ENCODE measurements around the gene ADAP1. TPM values are rescaled to one million over a fixed set of nuclear protein-coding genes. Genes with fewer than 3 reads are reported as not detected.
"Not testable (repeated sequence)": the region's sequence is repeated elsewhere in the genome, so short reads cannot be mapped to it uniquely, and the experiment has no call there.

The ADAP1 gene
- total and polyA plus RNA-seq, 2 donors, result 6.2 to 9.4 TPM

DNA sequence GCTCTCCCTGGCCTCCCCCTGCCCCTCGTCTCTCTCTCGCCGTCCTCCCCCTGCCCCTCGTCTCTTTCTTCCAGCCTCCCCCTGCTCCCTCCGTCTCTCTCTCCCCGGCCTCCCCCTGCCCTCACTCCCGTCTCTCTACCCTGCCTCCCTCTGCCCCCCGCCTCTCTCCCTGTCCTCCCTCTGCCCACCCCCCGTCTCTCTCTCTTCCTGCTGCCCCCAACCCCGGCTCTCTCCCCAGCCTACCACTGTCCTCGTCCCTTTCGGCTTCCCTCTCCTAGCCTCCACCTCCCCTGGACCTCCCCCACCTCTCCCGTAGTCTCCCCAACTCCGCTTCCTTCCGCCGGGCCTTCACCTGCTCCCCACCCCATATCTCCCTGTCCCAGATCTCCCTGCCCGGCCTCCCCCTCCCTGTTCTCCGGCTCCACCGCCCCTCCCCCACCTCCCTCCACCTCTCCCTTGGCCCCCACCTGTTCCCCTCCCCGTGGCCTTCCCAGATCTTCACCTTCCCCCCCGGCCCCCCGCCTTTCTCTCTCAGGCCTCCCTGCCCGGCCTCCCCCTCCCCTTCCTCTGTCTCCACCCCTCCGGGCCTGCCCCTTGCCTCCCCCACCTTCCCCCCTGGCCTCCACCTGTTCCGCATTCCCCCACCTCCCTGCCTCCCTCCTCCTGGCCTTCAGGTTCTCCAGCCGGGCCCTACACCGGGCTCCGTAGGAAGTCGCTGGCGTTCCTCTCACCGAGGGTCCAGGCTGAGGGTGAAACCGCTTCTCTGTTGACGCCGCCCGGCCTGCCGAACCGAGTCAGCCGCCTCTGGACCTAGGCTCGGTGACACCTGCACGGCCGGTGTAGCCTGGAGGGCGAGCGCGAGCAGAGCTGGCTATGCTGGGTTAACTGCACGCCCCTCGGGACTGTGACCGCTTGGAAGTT is 76.9 kb downstream of the ADAP1 start:
- Histone ChIP-seq H3K36me3 (ENCODE audit: control insufficient read depth in 2 of 2, insufficient read depth in 2 of 2, low read length in 1 of 2) (peaks cover 15 to 16% of the 10 kb centered on the region in 2 donors), H3K27ac (ENCODE audit: low read depth in 1 of 2, low read length in 1 of 2) (peak overlapping the region; percentile 55 to 76), H3K4me3 (ENCODE audit: low read length in 2 of 2) (peak overlapping the region; percentile 79 to 94), H3K9me3 (ENCODE audit: control insufficient read depth in 2 of 2, insufficient read depth in 1 of 2, low read length in 1 of 2) (no peaks in the 10 kb centered on the region), H3K4me1 (ENCODE audit: control insufficient read depth in 2 of 2, insufficient read depth in 2 of 2, low read length in 2 of 2) (peaks cover 7 to 20% of the 10 kb centered on the region in 2 donors), H3K27me3 (ENCODE audit: control insufficient read depth in 2 of 2, insufficient read depth in 1 of 2, low read length in 1 of 2) (no peaks in the 10 kb centered on the region)
- peak in 2 of 9 donors; percentile 13 to 31 for DNase-seq (ENCODE audit: low read depth in 6 of 9, low spot score in 9 of 9)
- 16% methylated on average over 47 of the region's 47 CpGs for WGBS

DNA sequence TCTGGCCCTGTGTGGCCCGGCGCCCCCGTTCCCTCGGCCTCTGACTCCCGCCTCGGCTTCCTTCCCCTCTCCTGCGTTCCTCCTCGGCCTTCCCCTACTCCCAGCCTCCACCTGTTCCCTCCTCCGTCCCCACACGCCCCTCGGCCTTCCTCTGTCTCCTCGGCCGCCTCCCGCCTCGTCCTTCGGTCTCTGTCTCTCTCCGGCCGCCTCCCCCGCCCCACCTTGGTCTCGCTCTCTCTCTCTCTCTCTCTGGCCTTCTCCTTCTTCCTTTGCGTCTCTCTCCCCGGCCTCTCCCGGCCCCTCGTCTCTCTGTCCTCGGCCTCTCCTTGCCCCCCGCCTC is 77.5 kb downstream of the ADAP1 start:
- H3K4me3 ChIP-seq (ENCODE audit: low read length in 2 of 2), result peak overlapping the region; percentile 79 to 94
- H3K36me3 ChIP-seq (ENCODE audit: control insufficient read depth in 2 of 2, insufficient read depth in 2 of 2, low read length in 1 of 2), result peaks cover 14 to 23% of the 10 kb centered on the region in 2 donors
- peak in 2 of 9 donors; percentile 22 to 32 for DNase-seq (ENCODE audit: low read depth in 6 of 9, low spot score in 9 of 9)
- H3K27ac ChIP-seq (ENCODE audit: low read depth in 1 of 2, low read length in 1 of 2), result peak overlapping the region; percentile 75 to 76
- H3K9me3 ChIP-seq (ENCODE audit: control insufficient read depth in 2 of 2, insufficient read depth in 1 of 2, low read length in 1 of 2), result no peaks in the 10 kb centered on the region
- H3K27me3 ChIP-seq (ENCODE audit: control insufficient read depth in 2 of 2, insufficient read depth in 1 of 2, low read length in 1 of 2), result no peaks in the 10 kb centered on the region
- H3K4me1 ChIP-seq (ENCODE audit: control insufficient read depth in 2 of 2, insufficient read depth in 2 of 2, low read length in 2 of 2), result peaks cover 7 to 20% of the 10 kb centered on the region in 2 donors
- 2% methylated on average over 26 of the region's 26 CpGs for WGBS

DNA sequence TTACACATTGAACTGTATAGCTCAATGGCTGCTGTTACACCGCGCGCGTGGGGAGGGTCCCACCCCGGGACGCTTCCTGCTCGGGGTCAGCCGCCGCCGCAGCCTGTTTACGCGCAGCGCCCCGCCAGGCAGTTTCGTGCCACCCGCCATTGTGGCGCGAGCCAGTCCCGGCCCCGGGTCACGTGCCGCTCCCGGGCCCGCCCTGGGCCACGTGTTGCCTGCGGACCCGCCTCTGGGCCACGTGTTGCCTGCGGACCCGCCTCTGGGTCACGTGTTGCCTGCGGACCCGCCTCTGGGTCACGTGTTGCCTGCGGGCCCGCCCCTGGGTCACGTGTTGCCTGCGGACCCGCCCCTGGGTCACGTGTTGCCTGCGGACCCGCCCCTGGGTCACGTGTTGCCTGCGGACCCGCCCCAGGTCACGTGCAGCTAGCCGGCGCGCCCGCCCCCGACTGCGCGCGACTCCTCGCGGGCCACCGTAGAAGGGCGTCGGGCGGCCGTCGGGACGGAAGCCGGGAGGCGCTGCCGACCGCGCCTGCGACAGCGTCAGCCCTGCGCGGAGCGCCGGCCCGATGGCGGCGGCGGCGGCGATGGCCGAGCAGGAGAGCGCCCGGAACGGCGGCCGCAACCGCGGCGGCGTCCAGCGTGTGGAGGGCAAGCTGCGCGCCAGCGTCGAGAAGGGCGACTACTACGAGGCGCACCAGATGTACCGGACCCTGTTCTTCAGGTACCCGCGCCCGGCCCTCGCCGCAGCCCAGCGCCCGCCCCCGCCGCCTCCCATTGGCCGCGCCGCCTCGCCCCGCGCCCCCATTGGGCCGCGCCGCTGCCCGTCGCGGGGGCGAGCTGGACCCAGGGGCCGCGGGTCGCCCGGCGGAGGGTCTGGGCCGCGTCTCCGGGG is 78.2 kb downstream of the ADAP1 start, which contains the start of gene GET4:
Gene GET4 (plus strand): TSS at position 478 of the 895 bp plus-strand sequence. CDS start 92 bp downstream, at position 570.
- Histone ChIP-seq H3K36me3 (ENCODE audit: control insufficient read depth in 2 of 2, insufficient read depth in 2 of 2, low read length in 1 of 2) (peaks cover 12 to 23% of the 10 kb centered on the region in 2 donors), H3K27me3 (ENCODE audit: control insufficient read depth in 2 of 2, insufficient read depth in 1 of 2, low read length in 1 of 2) (no peaks in the 10 kb centered on the region), H3K9me3 (ENCODE audit: control insufficient read depth in 2 of 2, insufficient read depth in 1 of 2, low read length in 1 of 2) (no peaks in the 10 kb centered on the region), H3K4me3 (ENCODE audit: low read length in 2 of 2) (peak within 1 kb of the TSS; percentile 79 to 94), H3K27ac (ENCODE audit: low read depth in 1 of 2, low read length in 1 of 2) (peak within 1 kb of the TSS; percentile 75 to 78), H3K4me1 (ENCODE audit: control insufficient read depth in 2 of 2, insufficient read depth in 2 of 2, low read length in 2 of 2) (peaks cover 7 to 20% of the 10 kb centered on the region in 2 donors)
- WGBS, result under 1% methylated on average over 129 of the region's 129 CpGs
- DNase-seq (ENCODE audit: low read depth in 6 of 9, low spot score in 9 of 9), result peak; percentile 74 to 97 (median 89)

DNA sequence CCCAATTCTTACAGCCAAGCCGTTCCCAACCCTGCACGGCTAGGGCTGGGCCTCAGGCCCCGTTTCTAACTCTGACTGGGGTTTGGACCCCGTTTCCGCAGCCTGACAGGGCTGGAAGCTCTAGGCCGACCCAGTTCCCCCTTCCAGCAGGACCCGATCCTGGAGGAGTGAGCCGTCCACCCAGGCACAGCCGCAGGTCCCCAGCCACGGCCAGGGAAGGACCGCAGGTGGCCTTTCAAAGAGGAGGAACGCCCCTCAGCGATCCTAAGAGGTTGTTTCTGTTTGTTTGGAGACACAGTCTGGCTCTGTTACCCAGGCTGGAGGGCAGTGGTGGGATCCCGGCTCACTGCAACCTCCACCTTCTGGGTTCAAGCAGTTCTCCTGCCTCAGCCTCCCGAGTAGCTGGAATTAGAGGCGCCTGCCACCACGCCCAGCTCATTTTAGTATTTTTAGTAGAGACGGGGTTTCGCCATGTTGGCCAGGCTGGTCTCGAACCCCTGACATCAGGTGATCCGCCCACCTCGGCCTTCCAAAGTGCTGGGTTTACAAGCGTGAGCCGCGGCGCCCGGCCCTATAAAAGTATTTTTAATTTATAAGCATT is 78.9 kb downstream of the ADAP1 start:
- peak overlapping the region; percentile 40 to 41 for H3K4me3 ChIP-seq (ENCODE audit: low read length in 2 of 2)
- peaks cover 13 to 23% of the 10 kb centered on the region in 2 donors for H3K36me3 ChIP-seq (ENCODE audit: control insufficient read depth in 2 of 2, insufficient read depth in 2 of 2, low read length in 1 of 2)
- no peaks in the 10 kb centered on the region for H3K27me3 ChIP-seq (ENCODE audit: control insufficient read depth in 2 of 2, insufficient read depth in 1 of 2, low read length in 1 of 2)
- H3K9me3 ChIP-seq (ENCODE audit: control insufficient read depth in 2 of 2, insufficient read depth in 1 of 2, low read length in 1 of 2), result no peaks in the 10 kb centered on the region
- peak in 1 of 9 donors; percentile 7 for DNase-seq (ENCODE audit: low read depth in 6 of 9, low spot score in 9 of 9)
- WGBS, result 86% methylated on average over 27 of the region's 27 CpGs
- H3K27ac ChIP-seq (ENCODE audit: low read depth in 1 of 2, low read length in 1 of 2), result peak overlapping the region; percentile 46 to 78
- H3K4me1 ChIP-seq (ENCODE audit: control insufficient read depth in 2 of 2, insufficient read depth in 2 of 2, low read length in 2 of 2), result peaks cover 7 to 20% of the 10 kb centered on the region in 2 donors

DNA sequence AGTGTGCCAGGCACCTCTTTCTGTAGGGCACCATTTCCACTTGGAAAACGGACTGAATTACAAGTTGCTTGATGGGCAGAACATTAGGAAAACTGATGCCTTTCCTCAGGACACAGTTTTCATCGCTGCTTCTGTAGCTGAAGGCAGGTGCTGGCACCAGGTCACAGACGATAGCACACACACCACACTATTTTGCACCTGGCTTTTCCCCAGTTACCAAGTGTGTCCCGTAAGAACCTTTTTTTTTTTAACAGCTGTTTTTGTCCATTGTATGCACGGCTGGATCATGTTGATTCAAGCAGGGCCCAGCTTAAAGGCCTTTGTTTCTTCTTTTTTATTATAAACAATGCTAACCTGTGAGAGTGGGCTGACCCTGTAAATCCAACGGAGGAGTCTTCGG is 79.4 kb downstream of the ADAP1 start:
- no peak overlapping the region for H3K4me3 ChIP-seq (ENCODE audit: low read length in 2 of 2)
- H3K9me3 ChIP-seq (ENCODE audit: control insufficient read depth in 2 of 2, insufficient read depth in 1 of 2, low read length in 1 of 2), result no peaks in the 10 kb centered on the region
- H3K36me3 ChIP-seq (ENCODE audit: control insufficient read depth in 2 of 2, insufficient read depth in 2 of 2, low read length in 1 of 2), result peaks cover 14 to 23% of the 10 kb centered on the region in 2 donors
- H3K27ac ChIP-seq (ENCODE audit: low read depth in 1 of 2, low read length in 1 of 2), result no peak overlapping the region
- no peak for DNase-seq (ENCODE audit: low read depth in 6 of 9, low spot score in 9 of 9)
- 95% methylated on average over 7 of the region's 7 CpGs for WGBS
- peaks cover 7 to 20% of the 10 kb centered on the region in 2 donors for H3K4me1 ChIP-seq (ENCODE audit: control insufficient read depth in 2 of 2, insufficient read depth in 2 of 2, low read length in 2 of 2)
- H3K27me3 ChIP-seq (ENCODE audit: control insufficient read depth in 2 of 2, insufficient read depth in 1 of 2, low read length in 1 of 2), result no peaks in the 10 kb centered on the region

DNA sequence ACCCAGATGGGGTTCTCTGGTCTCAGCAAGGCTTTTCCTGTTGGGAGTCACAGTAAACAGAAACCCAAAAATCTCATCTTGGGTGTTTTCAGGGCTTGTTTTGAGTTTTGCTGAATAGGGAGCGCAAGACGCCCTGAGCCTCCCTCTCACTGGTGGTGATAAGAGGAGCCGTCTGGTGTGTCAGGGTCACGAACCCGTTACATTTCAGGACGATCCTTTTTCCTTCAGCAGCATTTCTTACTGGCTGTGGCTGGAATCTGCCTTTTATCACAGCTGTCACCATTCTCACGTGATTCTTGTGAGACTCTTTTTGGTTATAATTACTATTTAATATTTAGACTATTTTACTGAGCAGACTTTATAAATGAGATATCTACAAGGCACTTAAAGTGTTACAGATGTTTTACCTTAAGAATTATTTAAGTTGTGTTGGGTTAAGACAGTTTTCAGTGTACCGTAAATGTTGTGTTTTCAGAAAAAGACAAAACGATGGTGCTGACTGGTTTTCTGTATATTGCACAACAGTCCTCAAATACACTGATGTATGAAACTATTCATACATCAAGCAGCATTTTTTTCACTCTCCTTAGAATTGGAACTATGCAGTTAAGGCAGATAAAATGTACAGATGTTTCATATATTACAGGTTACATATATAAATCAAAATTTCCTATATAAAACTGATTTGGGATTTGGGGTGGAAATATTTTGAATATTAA is 80.3 kb downstream of the ADAP1 start:
- peaks cover 18 to 25% of the 10 kb centered on the region in 2 donors for H3K36me3 ChIP-seq (ENCODE audit: control insufficient read depth in 2 of 2, insufficient read depth in 2 of 2, low read length in 1 of 2)
- no peak overlapping the region for H3K4me3 ChIP-seq (ENCODE audit: low read length in 2 of 2)
- H3K4me1 ChIP-seq (ENCODE audit: control insufficient read depth in 2 of 2, insufficient read depth in 2 of 2, low read length in 2 of 2), result peaks cover 7 to 19% of the 10 kb centered on the region in 2 donors
- no peak overlapping the region for H3K27ac ChIP-seq (ENCODE audit: low read depth in 1 of 2, low read length in 1 of 2)
- no peak for DNase-seq (ENCODE audit: low read depth in 6 of 9, low spot score in 9 of 9)
- no peaks in the 10 kb centered on the region for H3K27me3 ChIP-seq (ENCODE audit: control insufficient read depth in 2 of 2, insufficient read depth in 1 of 2, low read length in 1 of 2)
- H3K9me3 ChIP-seq (ENCODE audit: control insufficient read depth in 2 of 2, insufficient read depth in 1 of 2, low read length in 1 of 2), result no peaks in the 10 kb centered on the region
- WGBS, result 96% methylated on average over 9 of the region's 9 CpGs

DNA sequence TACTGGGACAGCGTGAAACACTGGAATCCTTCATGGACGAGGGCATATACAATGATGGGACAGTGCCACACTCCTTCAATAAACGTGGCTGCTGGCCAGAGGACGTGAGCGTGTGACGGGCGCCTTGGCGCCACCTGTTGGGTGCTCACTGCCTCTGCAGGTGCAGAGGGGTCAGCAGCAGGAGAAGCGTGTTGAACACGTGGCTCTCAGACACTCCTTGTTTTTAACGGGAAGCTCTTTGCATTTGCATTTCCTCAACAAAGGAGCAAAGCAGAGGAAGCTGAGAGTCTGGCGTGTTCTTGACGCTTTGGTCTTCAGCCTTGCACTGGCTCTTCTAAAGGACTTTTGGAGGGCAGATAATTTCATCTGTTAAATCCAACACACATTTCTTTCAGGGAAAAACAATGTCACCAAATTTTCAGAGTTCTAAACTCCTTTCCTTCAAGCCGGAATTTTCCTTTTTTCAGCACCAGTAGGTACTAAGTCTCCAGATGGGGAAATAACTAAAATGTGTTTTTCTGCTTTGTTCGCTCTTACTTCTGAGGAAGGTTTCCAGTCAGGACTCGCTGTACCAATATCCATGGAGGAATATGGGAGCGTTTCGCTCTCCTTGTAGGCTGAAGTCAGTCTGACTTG is 81.0 kb downstream of the ADAP1 start:
- WGBS, result 39% methylated on average over 18 of the region's 18 CpGs
- peaks cover 17 to 23% of the 10 kb centered on the region in 2 donors for H3K36me3 ChIP-seq (ENCODE audit: control insufficient read depth in 2 of 2, insufficient read depth in 2 of 2, low read length in 1 of 2)
- no peaks in the 10 kb centered on the region for H3K9me3 ChIP-seq (ENCODE audit: control insufficient read depth in 2 of 2, insufficient read depth in 1 of 2, low read length in 1 of 2)
- peaks cover 7 to 16% of the 10 kb centered on the region in 2 donors for H3K4me1 ChIP-seq (ENCODE audit: control insufficient read depth in 2 of 2, insufficient read depth in 2 of 2, low read length in 2 of 2)
- H3K27ac ChIP-seq (ENCODE audit: low read depth in 1 of 2, low read length in 1 of 2), result no peak overlapping the region
- no peak overlapping the region for H3K4me3 ChIP-seq (ENCODE audit: low read length in 2 of 2)
- DNase-seq (ENCODE audit: low read depth in 6 of 9, low spot score in 9 of 9), result peak in 8 of 9 donors; percentile 31 to 76 (median 54)
- H3K27me3 ChIP-seq (ENCODE audit: control insufficient read depth in 2 of 2, insufficient read depth in 1 of 2, low read length in 1 of 2), result no peaks in the 10 kb centered on the region

DNA sequence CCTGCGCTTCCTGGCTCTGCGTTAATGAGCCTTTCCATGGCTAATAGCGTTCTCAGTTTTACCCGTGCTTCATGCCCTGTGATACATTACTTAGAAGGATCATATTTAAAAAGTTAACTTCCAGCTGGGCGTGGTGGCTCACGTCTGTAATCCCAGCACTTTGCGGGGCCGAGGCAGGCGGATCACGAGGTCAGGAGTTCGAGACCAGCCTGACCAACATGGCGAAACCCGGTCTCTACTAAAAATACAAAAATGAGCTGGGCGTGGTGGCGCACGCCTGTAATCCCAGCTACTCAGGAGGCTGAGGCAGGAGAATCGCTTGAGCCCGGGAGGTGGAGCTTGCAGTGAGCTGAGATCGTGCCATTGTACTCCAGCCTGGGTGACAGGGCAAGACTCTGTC is 81.8 kb downstream of the ADAP1 start:
- not testable (repeated sequence) for H3K27ac ChIP-seq (ENCODE audit: low read depth in 1 of 2, low read length in 1 of 2); H3K27me3 ChIP-seq (ENCODE audit: control insufficient read depth in 2 of 2, insufficient read depth in 1 of 2, low read length in 1 of 2); DNase-seq (ENCODE audit: low read depth in 6 of 9, low spot score in 9 of 9); H3K4me3 ChIP-seq (ENCODE audit: low read length in 2 of 2); H3K9me3 ChIP-seq (ENCODE audit: control insufficient read depth in 2 of 2, insufficient read depth in 1 of 2, low read length in 1 of 2)
- peaks cover 24 to 28% of the 10 kb centered on the region in 2 donors for H3K36me3 ChIP-seq (ENCODE audit: control insufficient read depth in 2 of 2, insufficient read depth in 2 of 2, low read length in 1 of 2)
- WGBS, result 95% methylated on average over 19 of the region's 19 CpGs
- peaks cover 0 to 11% of the 10 kb centered on the region in 2 donors for H3K4me1 ChIP-seq (ENCODE audit: control insufficient read depth in 2 of 2, insufficient read depth in 2 of 2, low read length in 2 of 2)

Measured in thymus (tissue), 11 donors.